ENCODE results near the gene POLR2H. TPM values are rescaled to one million over a fixed set of nuclear protein-coding genes. Genes with fewer than 3 reads are reported as not detected.

POLR2H gene
- total and polyA plus RNA-seq, 2 donors from 2014 or later = 82.0 to 157 TPM

DNA sequence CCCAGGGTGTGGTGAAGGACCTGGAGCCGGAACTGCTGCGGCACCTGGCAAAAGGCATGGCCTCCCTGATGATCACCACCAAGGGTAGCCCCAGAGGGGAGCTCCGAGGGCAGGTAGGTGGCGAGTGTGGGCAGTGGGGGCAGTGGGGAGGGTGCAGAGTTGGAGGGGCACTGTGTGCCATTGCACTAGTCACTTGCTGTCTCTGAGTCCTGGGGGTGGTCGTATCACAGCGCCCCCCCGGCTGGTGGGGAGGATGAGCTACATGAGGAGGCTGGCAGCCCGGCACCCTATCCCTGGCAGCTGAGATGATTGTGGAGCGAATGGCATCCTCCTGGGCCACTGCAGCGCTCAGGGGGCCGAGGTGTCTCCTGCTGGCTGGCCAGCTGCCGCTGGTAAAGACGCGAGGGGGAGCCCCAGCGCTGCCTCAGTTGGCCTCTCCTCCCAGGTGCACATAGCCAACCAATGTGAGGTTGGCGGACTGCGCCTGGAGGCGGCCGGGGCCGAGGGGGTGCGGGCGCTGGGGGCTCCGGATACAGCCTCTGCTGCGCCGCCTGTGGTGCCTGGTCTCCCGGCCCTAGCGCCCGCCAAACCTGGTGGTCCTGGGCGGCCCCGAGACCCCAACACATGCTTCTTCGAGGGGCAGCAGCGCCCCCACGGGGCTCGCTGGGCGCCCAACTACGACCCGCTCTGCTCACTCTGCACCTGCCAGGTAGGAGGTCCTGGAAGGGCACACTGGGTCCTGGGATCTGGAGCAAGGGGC is 24.7 kb downstream of the POLR2H start:
- Histone ChIP-seq H3K27ac (ENCODE audit: low read depth in 2 of 2, low read length in 2 of 2) (no peak overlapping the region), H3K4me1 (ENCODE audit: control insufficient read depth in 2 of 3, insufficient read depth in 2 of 3, low read depth in 1 of 3, low read length in 3 of 3) (no peaks in the 10 kb centered on the region), H3K4me3 (ENCODE audit: low read length in 3 of 3) (no peak overlapping the region), H3K9me3 (ENCODE audit: control insufficient read depth in 2 of 3, insufficient read depth in 1 of 3, low read length in 3 of 3) (no peaks in the 10 kb centered on the region), H3K27me3 (ENCODE audit: control insufficient read depth, insufficient read depth, low read length) (no peaks in the 10 kb centered on the region), H3K9ac (ENCODE audit: low read length in 3 of 3) (no peak overlapping the region), H3K36me3 (ENCODE audit: control insufficient read depth in 2 of 3, insufficient read depth in 3 of 3, low read length in 3 of 3) (no peaks in the 10 kb centered on the region)
- TF ChIP-seq, protein P1, sequence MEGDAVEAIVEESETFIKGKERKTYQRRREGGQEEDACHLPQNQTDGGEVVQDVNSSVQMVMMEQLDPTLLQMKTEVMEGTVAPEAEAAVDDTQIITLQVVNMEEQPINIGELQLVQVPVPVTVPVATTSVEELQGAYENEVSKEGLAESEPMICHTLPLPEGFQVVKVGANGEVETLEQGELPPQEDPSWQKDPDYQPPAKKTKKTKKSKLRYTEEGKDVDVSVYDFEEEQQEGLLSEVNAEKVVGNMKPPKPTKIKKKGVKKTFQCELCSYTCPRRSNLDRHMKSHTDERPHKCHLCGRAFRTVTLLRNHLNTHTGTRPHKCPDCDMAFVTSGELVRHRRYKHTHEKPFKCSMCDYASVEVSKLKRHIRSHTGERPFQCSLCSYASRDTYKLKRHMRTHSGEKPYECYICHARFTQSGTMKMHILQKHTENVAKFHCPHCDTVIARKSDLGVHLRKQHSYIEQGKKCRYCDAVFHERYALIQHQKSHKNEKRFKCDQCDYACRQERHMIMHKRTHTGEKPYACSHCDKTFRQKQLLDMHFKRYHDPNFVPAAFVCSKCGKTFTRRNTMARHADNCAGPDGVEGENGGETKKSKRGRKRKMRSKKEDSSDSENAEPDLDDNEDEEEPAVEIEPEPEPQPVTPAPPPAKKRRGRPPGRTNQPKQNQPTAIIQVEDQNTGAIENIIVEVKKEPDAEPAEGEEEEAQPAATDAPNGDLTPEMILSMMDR (IDR thresholded peaks at IDR 0.05; ENCODE audit: borderline replicate concordance, extremely low read depth, insufficient read depth) = no peak
- intact Hi-C loops (cut with DNase I) = no loop called here
- FAIRE-seq (no peak), DNase-seq (no peak)

DNA sequence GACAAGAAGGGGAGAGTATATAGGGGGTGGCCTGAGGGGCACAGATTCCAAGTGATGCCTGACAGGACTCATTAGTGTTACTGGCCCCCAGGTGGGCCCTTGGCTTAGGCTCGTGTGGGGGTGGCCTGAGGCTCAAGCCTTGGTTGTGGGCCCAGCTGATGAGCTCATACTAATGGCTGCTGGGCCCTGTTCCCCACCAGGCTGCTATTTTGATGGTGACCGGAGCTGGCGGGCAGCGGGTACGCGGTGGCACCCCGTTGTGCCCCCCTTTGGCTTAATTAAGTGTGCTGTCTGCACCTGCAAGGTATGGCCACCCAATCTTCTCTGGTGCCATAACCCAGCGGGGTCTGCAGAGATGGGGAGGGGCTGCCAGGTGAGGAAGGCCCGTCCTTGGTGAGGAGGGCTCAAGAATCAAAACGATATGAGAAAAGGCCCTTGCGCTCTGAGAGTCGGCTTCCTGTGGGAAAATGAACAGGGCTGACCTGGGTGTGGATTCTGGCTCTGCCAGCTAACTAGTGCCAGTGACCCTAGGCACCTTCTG is 25.7 kb downstream of the POLR2H start:
- no peak for FAIRE-seq

DNA sequence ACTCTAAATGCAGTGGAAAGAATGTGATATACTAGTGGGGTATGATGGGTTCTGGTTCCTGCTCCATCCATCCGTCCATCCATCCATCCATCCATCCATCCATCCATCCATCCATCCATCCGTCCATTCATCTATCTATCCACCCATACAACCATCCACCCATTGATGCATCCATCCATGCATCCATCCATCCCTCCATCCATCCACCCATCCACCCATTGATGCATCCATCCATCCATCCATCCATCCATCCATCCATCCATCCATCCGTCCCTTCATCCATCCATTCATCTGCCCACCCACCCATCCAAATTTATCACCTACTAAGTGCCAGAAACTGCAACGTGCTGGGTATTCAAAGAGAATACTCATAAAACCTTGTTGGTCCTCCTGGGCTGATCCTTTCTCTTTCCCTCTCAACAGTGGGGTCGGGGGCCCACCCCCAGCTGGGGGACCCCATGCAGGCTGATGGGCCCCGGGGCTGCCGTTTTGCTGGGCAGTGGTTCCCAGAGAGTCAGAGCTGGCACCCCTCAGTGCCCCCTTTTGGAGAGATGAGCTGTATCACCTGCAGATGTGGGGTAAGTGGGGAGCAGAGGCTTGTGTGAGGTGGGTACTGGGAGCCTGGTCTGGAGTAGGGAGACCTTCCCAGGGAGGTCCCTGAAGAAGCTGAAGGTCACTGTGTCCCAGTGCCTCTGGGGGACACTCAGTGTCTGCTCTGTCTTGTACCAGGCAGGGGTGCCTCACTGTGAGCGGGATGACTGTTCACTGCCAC is 26.8 kb downstream of the POLR2H start:
- no peak for FAIRE-seq
- Histone ChIP-seq H3K4me3 (ENCODE audit: low read length in 3 of 3) (no peak overlapping the region), H3K27me3 (ENCODE audit: control insufficient read depth, insufficient read depth, low read length) (no peaks in the 10 kb centered on the region), H3K9me3 (ENCODE audit: control insufficient read depth in 2 of 3, insufficient read depth in 1 of 3, low read length in 3 of 3) (no peaks in the 10 kb centered on the region), H3K36me3 (ENCODE audit: control insufficient read depth in 2 of 3, insufficient read depth in 3 of 3, low read length in 3 of 3) (no peaks in the 10 kb centered on the region), H3K4me1 (ENCODE audit: control insufficient read depth in 2 of 3, insufficient read depth in 2 of 3, low read depth in 1 of 3, low read length in 3 of 3) (no peaks in the 10 kb centered on the region), H3K27ac (ENCODE audit: low read depth in 2 of 2, low read length in 2 of 2) (no peak overlapping the region), H3K9ac (ENCODE audit: low read length in 3 of 3) (no peak overlapping the region)
- DNase-seq = no peak
- intact Hi-C loops (cut with DNase I) = no loop called here
- TF ChIP-seq, protein P1 (IDR thresholded peaks at IDR 0.05; ENCODE audit: borderline replicate concordance, extremely low read depth, insufficient read depth) = no peak

More for the DNA sequence above, 25.7 kb downstream of the POLR2H start:
- Histone ChIP-seq H3K4me3 (ENCODE audit: low read length in 3 of 3) (no peak overlapping the region), H3K27ac (ENCODE audit: low read depth in 2 of 2, low read length in 2 of 2) (no peak overlapping the region), H3K4me1 (ENCODE audit: control insufficient read depth in 2 of 3, insufficient read depth in 2 of 3, low read depth in 1 of 3, low read length in 3 of 3) (no peaks in the 10 kb centered on the region), H3K27me3 (ENCODE audit: control insufficient read depth, insufficient read depth, low read length) (no peaks in the 10 kb centered on the region), H3K9ac (ENCODE audit: low read length in 3 of 3) (no peak overlapping the region), H3K9me3 (ENCODE audit: control insufficient read depth in 2 of 3, insufficient read depth in 1 of 3, low read length in 3 of 3) (no peaks in the 10 kb centered on the region), H3K36me3 (ENCODE audit: control insufficient read depth in 2 of 3, insufficient read depth in 3 of 3, low read length in 3 of 3) (no peaks in the 10 kb centered on the region)
- intact Hi-C loops (cut with DNase I) = no loop called here
- TF ChIP-seq, protein P1 (IDR thresholded peaks at IDR 0.05; ENCODE audit: borderline replicate concordance, extremely low read depth, insufficient read depth) = no peak
- DNase-seq = no peak

Measured in kidney (tissue), 14 donors.